ENCODE data around the gene C16orf87. TPM values are rescaled to one million over a fixed set of nuclear protein-coding genes. Genes with fewer than 3 reads are reported as not detected.

The C16orf87 gene
- total RNA-seq, 1 donor from 2014 or later, result 40.8 TPM

DNA sequence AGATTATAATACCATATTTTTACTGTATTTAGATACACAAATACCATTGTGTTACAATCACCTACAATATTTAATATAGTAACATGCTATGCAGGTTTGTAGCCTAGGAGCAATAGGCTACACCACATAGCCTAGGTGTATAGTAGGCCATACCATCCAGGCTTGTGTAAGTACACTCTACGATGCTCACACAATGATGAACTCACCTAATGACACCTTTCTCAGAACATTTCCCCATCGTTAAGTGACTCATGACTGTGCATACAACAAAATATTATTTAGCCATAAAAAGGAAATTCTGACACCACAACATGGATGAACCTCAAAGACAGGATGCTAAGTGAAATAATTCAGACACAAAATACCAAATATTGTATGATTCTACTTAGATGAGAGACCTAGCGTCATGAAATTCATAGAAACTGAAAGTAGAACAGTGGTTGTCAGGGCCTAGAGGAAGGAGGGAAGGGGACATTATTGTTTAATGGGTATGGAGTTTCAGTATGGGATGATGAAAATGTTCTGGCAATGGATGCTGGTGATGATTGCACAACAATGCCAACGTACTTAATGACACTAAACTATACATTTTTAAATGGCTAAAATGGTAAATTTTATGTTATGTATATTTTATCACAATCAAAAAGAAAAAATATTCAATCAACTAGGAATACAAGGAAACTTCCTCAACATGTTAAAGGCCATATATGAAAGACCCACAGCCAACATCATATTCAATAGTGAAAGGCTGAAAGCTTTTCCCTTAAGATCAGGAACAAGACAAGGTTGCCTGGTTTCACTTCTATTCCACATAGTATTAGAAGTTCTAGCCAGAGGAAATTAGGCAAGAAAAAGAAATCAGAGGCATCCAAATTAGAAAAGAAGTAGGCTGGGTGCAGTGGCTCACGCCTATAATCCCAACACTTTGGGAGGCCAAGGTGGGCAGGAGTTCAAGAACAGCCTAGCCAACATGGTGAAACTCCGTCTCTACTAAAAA is 5.9 kb upstream of the C16orf87 start:
- intact Hi-C loops (cut with micrococcal nuclease), result no loop called here
- peaks cover 6% of the 10 kb centered on the region for H3K4me1 Mint-ChIP-seq (ENCODE audit: low read depth)
- no peaks in the 10 kb centered on the region for H3K36me3 Mint-ChIP-seq (ENCODE audit: low read depth)
- no peaks in the 10 kb centered on the region for H3K9me3 Mint-ChIP-seq
- no peak overlapping the region for H3K4me3 Mint-ChIP-seq
- H3K27me3 Mint-ChIP-seq (ENCODE audit: insufficient read depth), result peaks cover 12% of the 10 kb centered on the region
- no peak for DNase-seq (ENCODE audit: low spot score)
- H3K27ac Mint-ChIP-seq, result no peak overlapping the region

- intact Hi-C loops (cut with micrococcal nuclease), result no loop called here
- no peaks in the 10 kb centered on the region for H3K9me3 Mint-ChIP-seq
- DNase-seq (ENCODE audit: low spot score), result no peak
- H3K4me1 Mint-ChIP-seq (ENCODE audit: low read depth), result peaks cover 28% of the 10 kb centered on the region
- H3K27me3 Mint-ChIP-seq (ENCODE audit: insufficient read depth), result peaks cover 10% of the 10 kb centered on the region
- no peak overlapping the region for H3K4me3 Mint-ChIP-seq
- no peak overlapping the region for H3K27ac Mint-ChIP-seq
- peaks cover 9% of the 10 kb centered on the region for H3K36me3 Mint-ChIP-seq (ENCODE audit: low read depth)
Measured at GRCh38 chr16:46833460-46833800, 2.5 kb upstream of the C16orf87 start.

GRCh38 chr16:46832757-46833459 is 1.9 kb upstream of the C16orf87 start:
- Mint-ChIP-seq H3K36me3 (ENCODE audit: low read depth) (peaks cover 11% of the 10 kb centered on the region), H3K27ac (no peak overlapping the region), H3K9me3 (no peaks in the 10 kb centered on the region), H3K27me3 (ENCODE audit: insufficient read depth) (peaks cover 10% of the 10 kb centered on the region), H3K4me3 (no peak overlapping the region), H3K4me1 (ENCODE audit: low read depth) (peaks cover 33% of the 10 kb centered on the region)
- intact Hi-C loops (cut with micrococcal nuclease), result no loop called here
- DNase-seq (ENCODE audit: low spot score), result no peak

DNA sequence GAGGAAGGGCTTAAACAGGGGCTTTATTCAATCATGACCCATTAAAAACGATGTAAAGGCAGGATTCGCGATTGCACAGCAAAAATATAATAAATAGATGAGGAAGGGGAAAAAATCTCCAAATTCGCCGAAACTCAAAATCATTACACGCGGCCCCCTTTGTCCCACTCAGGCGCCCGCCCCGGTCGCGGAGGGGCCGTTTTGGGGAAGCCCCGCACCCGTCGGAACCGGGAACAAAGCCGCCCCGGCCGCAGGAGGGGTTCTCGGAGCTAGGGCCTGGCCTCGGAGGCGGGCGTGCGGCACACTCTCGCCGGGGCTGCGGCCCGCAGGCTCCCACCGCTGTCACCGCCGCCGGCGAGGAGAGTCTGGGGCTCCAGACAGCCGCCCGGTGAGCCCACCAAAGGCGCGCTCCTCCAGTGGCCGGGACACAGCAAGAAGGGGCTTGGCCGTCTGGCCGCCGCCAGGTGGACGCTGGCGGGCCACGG is 521 bp downstream of the C16orf87 start:
- intact Hi-C loops (cut with micrococcal nuclease), result loop anchor here (2.0 kb wide), 2 partner anchors 312 to 1554 kb away; partner anchors contain the start of genes NETO2 and SIAH1
- Mint-ChIP-seq H3K36me3 (ENCODE audit: low read depth) (peaks cover 12% of the 10 kb centered on the region), H3K9me3 (no peaks in the 10 kb centered on the region), H3K27ac (peak overlapping the region; percentile 98), H3K4me3 (peak overlapping the region; percentile 97), H3K27me3 (ENCODE audit: insufficient read depth) (peaks cover 10% of the 10 kb centered on the region), H3K4me1 (ENCODE audit: low read depth) (peaks cover 41% of the 10 kb centered on the region)
- no peak for DNase-seq (ENCODE audit: low spot score)

GRCh38 chr16:46828943-46829342 is 2.0 kb downstream of the C16orf87 start:
- Mint-ChIP-seq H3K4me1 (ENCODE audit: low read depth) (peaks cover 49% of the 10 kb centered on the region), H3K9me3 (no peaks in the 10 kb centered on the region), H3K36me3 (ENCODE audit: low read depth) (peaks cover 16% of the 10 kb centered on the region)

GRCh38 chr16:46828292-46828691 is 2.7 kb downstream of the C16orf87 start:
- no peak for DNase-seq (ENCODE audit: low spot score)
- peaks cover 20% of the 10 kb centered on the region for H3K36me3 Mint-ChIP-seq (ENCODE audit: low read depth)
- H3K9me3 Mint-ChIP-seq, result no peaks in the 10 kb centered on the region
- H3K4me3 Mint-ChIP-seq, result peak overlapping the region; percentile 97
- intact Hi-C loops (cut with micrococcal nuclease), result loop anchor here (2.0 to 10.0 kb wide), 2 partner anchors 1737 to 1781 kb away; no protein-coding TSS in a partner anchor
- peaks cover 6% of the 10 kb centered on the region for H3K27me3 Mint-ChIP-seq (ENCODE audit: insufficient read depth)
- peaks cover 55% of the 10 kb centered on the region for H3K4me1 Mint-ChIP-seq (ENCODE audit: low read depth)
- H3K27ac Mint-ChIP-seq, result peak overlapping the region; percentile 76

More at GRCh38 chr16:46828943-46829342, 2.0 kb downstream of the C16orf87 start:
- intact Hi-C loops (cut with micrococcal nuclease), result loop anchor here (2.0 to 10.0 kb wide), 2 partner anchors 1736 to 1780 kb away; no protein-coding TSS in a partner anchor
- Mint-ChIP-seq H3K27me3 (ENCODE audit: insufficient read depth) (peaks cover 10% of the 10 kb centered on the region), H3K4me3 (peak overlapping the region; percentile 97), H3K27ac (peak overlapping the region; percentile 98)
- DNase-seq (ENCODE audit: low spot score), result no peak

- H3K4me3 Mint-ChIP-seq, result peak overlapping the region; percentile 67
- H3K27ac Mint-ChIP-seq, result peak overlapping the region; percentile 78
- peaks cover 54% of the 10 kb centered on the region for H3K4me1 Mint-ChIP-seq (ENCODE audit: low read depth)
- H3K9me3 Mint-ChIP-seq, result no peaks in the 10 kb centered on the region
- intact Hi-C loops (cut with micrococcal nuclease), result loop anchor here (10.0 kb wide), 1 partner anchor 1738 kb away; no protein-coding TSS in a partner anchor
- peaks cover 20% of the 10 kb centered on the region for H3K36me3 Mint-ChIP-seq (ENCODE audit: low read depth)
- H3K27me3 Mint-ChIP-seq (ENCODE audit: insufficient read depth), result peaks cover 2% of the 10 kb centered on the region
- no peak for DNase-seq (ENCODE audit: low spot score)
Measured at GRCh38 chr16:46826631-46827030, 4.3 kb downstream of the C16orf87 start.

DNA sequence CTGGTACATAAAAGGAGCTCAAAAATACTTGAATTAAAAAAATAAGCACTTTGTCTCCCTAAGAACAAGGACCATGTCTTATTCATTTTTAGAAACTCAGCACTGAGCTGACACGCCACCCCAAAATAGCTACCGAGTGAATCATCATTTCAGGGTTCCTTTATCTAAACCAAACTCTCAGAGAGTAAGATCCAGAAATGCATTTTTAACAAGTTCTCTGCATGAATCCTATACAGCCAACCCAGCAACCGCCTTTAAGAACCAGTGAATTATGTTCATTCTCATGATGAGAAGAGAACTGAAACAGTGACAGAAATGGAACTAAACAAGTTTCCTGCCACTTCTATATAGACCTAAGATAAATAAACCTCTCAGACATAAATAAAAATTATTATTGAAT is 8.7 kb downstream of the C16orf87 start:
- Mint-ChIP-seq H3K9me3 (no peaks in the 10 kb centered on the region), H3K4me1 (ENCODE audit: low read depth) (peaks cover 34% of the 10 kb centered on the region), H3K36me3 (ENCODE audit: low read depth) (peaks cover 10% of the 10 kb centered on the region), H3K4me3 (no peak overlapping the region), H3K27ac (no peak overlapping the region), H3K27me3 (ENCODE audit: insufficient read depth) (no peaks in the 10 kb centered on the region)
- no peak for DNase-seq (ENCODE audit: low spot score)
- intact Hi-C loops (cut with micrococcal nuclease), result loop anchor here (1.0 to 10.0 kb wide), 6 partner anchors 9 to 1743 kb away; partner anchors contain the start of genes C16orf87, ORC6 and VPS35

GRCh38 chr16:46817961-46818360 is 13.0 kb downstream of the C16orf87 start:
- H3K36me3 Mint-ChIP-seq (ENCODE audit: low read depth), result peaks cover 38% of the 10 kb centered on the region
- H3K27ac Mint-ChIP-seq, result no peak overlapping the region
- H3K27me3 Mint-ChIP-seq (ENCODE audit: insufficient read depth), result no peaks in the 10 kb centered on the region
- H3K4me1 Mint-ChIP-seq (ENCODE audit: low read depth), result peaks cover 46% of the 10 kb centered on the region
- DNase-seq (ENCODE audit: low spot score), result no peak
- H3K4me3 Mint-ChIP-seq, result no peak overlapping the region
- peaks cover 19% of the 10 kb centered on the region for H3K9me3 Mint-ChIP-seq
- intact Hi-C loops (cut with micrococcal nuclease), result no loop called here

GRCh38 chr16:46814790-46815189 is 16.2 kb downstream of the C16orf87 start:
- intact Hi-C loops (cut with micrococcal nuclease), result loop anchor here (5.0 kb wide), 1 partner anchor 1418 kb away; no protein-coding TSS in a partner anchor
- no peaks in the 10 kb centered on the region for H3K27me3 Mint-ChIP-seq (ENCODE audit: insufficient read depth)
- H3K9me3 Mint-ChIP-seq, result peaks cover 19% of the 10 kb centered on the region
- H3K4me3 Mint-ChIP-seq, result peak overlapping the region; percentile 56
- no peak for DNase-seq (ENCODE audit: low spot score)
- H3K36me3 Mint-ChIP-seq (ENCODE audit: low read depth), result peaks cover 45% of the 10 kb centered on the region
- peaks cover 53% of the 10 kb centered on the region for H3K4me1 Mint-ChIP-seq (ENCODE audit: low read depth)
- peak overlapping the region; percentile 4 for H3K27ac Mint-ChIP-seq

DNA sequence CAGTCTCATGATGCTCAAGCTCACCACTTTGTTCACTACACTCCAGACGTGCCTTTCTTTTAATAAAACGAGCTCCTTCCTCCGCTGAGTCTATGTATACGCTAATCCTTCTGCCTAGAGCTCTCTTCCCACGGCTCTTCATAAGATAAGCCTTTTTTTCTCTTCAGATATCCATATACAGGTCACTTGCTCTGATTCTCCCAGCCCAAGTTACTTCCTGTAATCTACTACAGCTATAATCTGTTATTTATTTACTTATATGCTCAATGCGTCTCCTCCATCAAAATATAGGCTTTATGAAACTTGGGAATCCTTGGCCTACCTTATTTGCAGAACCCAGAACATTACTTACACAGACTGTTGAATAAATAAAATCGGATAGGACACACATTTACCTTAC is 17.4 kb downstream of the C16orf87 start:
- Mint-ChIP-seq H3K36me3 (ENCODE audit: low read depth) (peaks cover 46% of the 10 kb centered on the region), H3K4me3 (no peak overlapping the region), H3K27ac (peak overlapping the region; percentile 86), H3K27me3 (ENCODE audit: insufficient read depth) (no peaks in the 10 kb centered on the region), H3K4me1 (ENCODE audit: low read depth) (peaks cover 46% of the 10 kb centered on the region), H3K9me3 (peaks cover 19% of the 10 kb centered on the region)
- intact Hi-C loops (cut with micrococcal nuclease), result loop anchor here (1.0 to 5.0 kb wide), 4 partner anchors 9 to 1419 kb away; partner anchors contain the start of gene C16orf87
- DNase-seq (ENCODE audit: low spot score), result no peak

DNA sequence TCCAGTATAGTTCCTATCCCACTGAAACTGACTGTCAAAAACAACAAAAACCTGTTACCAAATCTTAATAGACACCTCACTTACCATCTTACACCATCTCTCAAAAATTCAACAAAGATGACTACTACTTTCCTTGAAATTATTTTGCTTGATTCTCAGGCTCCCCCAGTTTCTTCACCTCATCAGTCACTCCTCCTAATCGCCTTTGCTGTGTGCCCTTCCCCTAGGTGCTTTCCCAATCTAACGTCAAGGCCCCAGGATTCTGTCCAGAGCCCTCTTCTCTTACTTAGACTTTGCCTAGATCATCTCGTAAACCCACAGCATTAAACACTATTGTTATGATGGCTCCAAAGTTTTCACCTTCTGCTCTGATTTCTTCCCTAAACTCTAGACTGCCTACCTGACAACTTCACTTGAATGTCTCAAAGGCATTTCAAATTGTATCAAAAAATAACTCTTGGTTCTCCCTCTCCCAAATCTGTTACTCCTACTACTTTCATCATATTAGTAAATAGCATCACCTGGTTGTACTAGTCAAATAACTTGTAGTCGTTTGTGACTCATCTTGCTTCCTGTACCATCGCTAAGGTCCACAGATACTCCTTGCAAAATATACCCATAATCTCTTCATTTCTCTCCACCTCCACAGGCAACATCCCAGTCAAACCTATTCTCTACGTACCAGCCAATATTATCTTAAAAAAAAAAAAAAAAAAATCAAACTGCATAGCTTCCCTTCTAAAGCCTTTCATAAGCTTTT is 18.0 kb downstream of the C16orf87 start:
- peaks cover 48% of the 10 kb centered on the region for H3K4me1 Mint-ChIP-seq (ENCODE audit: low read depth)
- peak overlapping the region; percentile 6 for H3K4me3 Mint-ChIP-seq
- H3K36me3 Mint-ChIP-seq (ENCODE audit: low read depth), result peaks cover 49% of the 10 kb centered on the region
- no peak for DNase-seq (ENCODE audit: low spot score)
- H3K27me3 Mint-ChIP-seq (ENCODE audit: insufficient read depth), result no peaks in the 10 kb centered on the region
- peaks cover 19% of the 10 kb centered on the region for H3K9me3 Mint-ChIP-seq
- intact Hi-C loops (cut with micrococcal nuclease), result loop anchor here (1.0 to 5.0 kb wide), 4 partner anchors 9 to 1419 kb away; partner anchors contain the start of gene C16orf87
- H3K27ac Mint-ChIP-seq, result peak overlapping the region; percentile 86

All from activated T-helper 1 cell treated with anti-CD3 and anti-CD28 coated beads, Interleukin-12 subunit alpha, Interleukin-12 subunit beta, Interleukin-2, Interleukin-4 antibody, amounts not matched to agents 30 ng/mL and 10 ng/mL and 1 ng/mL, durations not matched to agents 14 hours and 24 hours and 36 hours (primary cell).